ENCODE results near the gene SLC6A16.
"Not testable (repeated sequence)": the region's sequence is repeated elsewhere in the genome, so short reads cannot be mapped to it uniquely, and the experiment has no call there.

Gene SLC6A16

DNA sequence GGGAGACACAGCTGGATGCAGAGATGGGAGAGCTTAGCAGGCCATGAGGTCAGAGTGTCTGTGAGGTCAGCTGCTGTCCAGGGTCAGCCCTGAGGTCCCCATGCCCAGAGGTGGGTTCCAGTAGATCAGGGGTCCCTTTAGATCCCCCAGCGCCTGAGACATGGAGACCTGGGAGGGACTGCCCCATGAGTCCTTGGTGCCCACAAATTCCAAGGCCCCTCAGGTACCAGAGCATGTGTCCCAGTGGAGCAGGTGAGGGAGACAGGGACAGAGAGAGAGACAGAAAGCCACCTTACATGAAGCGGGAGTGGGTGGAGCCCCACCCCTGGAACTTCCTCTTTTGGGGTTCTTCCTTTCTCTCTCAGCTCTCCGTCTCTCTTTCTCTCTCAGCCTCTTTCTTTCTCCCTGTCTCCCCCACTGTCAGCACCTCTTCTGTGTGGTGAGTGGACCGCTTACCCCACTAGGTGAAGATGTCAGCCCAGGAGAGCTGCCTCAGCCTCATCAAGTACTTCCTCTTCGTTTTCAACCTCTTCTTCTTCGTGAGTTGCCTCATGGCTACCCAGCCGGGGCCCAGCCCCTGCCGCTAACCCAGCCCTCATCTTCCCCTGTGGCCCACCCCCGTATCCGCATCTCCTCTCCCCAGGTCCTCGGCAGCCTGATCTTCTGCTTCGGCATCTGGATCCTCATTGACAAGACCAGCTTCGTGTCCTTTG, 10.2 kb upstream of the SLC6A16 start, which contains the start of gene CD37:
TSS of gene CD37 (plus strand) at position 336 of the 713 bp plus-strand sequence. CDS start at position 471, 135 bp downstream.
- H3K27me3 ChIP-seq (ENCODE audit: low read length), result no peaks in the 10 kb centered on the region
- H3K9ac ChIP-seq (ENCODE audit: low read length), result peak within 1 kb of the TSS; percentile 86
- H3K9me3 ChIP-seq (ENCODE audit: insufficient read depth, low read length), result no peaks in the 10 kb centered on the region
- no peaks in the 10 kb centered on the region for H3K9me2 ChIP-seq (replicated peaks; ENCODE audit: insufficient read depth, low read length)
- peaks cover 31% of the 10 kb centered on the region for H3K79me2 ChIP-seq (ENCODE audit: insufficient read depth, low read length)
- no peaks in the 10 kb centered on the region for H4K20me1 ChIP-seq (ENCODE audit: low read depth, low read length)
- no peak for TF ChIP-seq EZH2phosphoT487 (conservative IDR thresholded peaks at IDR 0.05; ENCODE audit: low read length)
- peak within 1 kb of the TSS; percentile 88 for H3K4me2 ChIP-seq (ENCODE audit: low read depth, low read length, poor library complexity, severe bottlenecking)
- peak within 1 kb of the TSS; percentile 71 for H3K4me3 ChIP-seq (ENCODE audit: insufficient read depth, low read length, poor library complexity, severe bottlenecking)
- H3K36me3 ChIP-seq (ENCODE audit: low read length), result peaks cover 15% of the 10 kb centered on the region
- H3F3A ChIP-seq (ENCODE audit: insufficient read depth), result peaks cover 75% of the 10 kb centered on the region
- no peak within 1 kb of the TSS for H2AFZ ChIP-seq (ENCODE audit: low read depth, low read length, severe bottlenecking)
- H3K27ac ChIP-seq (ENCODE audit: low read depth, low read length), result peak within 1 kb of the TSS; percentile 97

DNA sequence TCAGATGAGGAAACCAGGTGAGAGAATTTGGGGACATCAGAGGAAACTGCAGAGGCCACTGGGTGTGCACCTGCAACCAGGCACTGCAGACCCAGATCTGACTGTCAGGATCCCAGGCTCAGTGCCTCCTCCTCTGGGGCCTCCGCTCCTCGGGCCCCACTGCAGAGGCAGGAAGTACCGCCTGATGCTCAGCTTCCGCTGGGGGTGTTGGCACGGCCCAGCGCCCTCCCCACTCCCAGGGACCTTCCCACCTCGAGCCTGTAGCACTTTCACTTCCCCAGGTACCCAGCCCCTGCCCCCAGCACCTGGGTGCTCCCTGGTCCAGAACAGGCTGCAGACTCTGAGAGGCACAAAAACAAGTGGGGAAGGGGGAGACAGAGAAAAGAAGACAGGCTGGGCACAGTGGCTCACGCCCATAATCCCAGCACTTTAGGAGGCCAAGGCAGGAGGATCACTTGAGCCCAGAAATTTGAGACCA, 8.9 kb upstream of the SLC6A16 start:
- TF ChIP-seq, protein P1, sequence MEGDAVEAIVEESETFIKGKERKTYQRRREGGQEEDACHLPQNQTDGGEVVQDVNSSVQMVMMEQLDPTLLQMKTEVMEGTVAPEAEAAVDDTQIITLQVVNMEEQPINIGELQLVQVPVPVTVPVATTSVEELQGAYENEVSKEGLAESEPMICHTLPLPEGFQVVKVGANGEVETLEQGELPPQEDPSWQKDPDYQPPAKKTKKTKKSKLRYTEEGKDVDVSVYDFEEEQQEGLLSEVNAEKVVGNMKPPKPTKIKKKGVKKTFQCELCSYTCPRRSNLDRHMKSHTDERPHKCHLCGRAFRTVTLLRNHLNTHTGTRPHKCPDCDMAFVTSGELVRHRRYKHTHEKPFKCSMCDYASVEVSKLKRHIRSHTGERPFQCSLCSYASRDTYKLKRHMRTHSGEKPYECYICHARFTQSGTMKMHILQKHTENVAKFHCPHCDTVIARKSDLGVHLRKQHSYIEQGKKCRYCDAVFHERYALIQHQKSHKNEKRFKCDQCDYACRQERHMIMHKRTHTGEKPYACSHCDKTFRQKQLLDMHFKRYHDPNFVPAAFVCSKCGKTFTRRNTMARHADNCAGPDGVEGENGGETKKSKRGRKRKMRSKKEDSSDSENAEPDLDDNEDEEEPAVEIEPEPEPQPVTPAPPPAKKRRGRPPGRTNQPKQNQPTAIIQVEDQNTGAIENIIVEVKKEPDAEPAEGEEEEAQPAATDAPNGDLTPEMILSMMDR (IDR thresholded peaks at IDR 0.05; ENCODE audit: insufficient read depth, low read length, poor library complexity, severe bottlenecking), result no peak
- no peak for TF ChIP-seq EZH2phosphoT487 (conservative IDR thresholded peaks at IDR 0.05; ENCODE audit: low read length)
- H3K27me3 ChIP-seq (ENCODE audit: low read length), result no peaks in the 10 kb centered on the region
- H3K9me3 ChIP-seq (ENCODE audit: insufficient read depth, low read length), result no peaks in the 10 kb centered on the region
- peak overlapping the region; percentile 97 for H3K27ac ChIP-seq (ENCODE audit: low read depth, low read length)
- peaks cover 36% of the 10 kb centered on the region for H3K79me2 ChIP-seq (ENCODE audit: insufficient read depth, low read length)
- H3F3A ChIP-seq (ENCODE audit: insufficient read depth), result peaks cover 73% of the 10 kb centered on the region
- no peaks in the 10 kb centered on the region for H4K20me1 ChIP-seq (ENCODE audit: low read depth, low read length)
- peak overlapping the region; percentile 88 for H3K4me2 ChIP-seq (ENCODE audit: low read depth, low read length, poor library complexity, severe bottlenecking)
- peak overlapping the region; percentile 71 for H3K4me3 ChIP-seq (ENCODE audit: insufficient read depth, low read length, poor library complexity, severe bottlenecking)
- no peak overlapping the region for H2AFZ ChIP-seq (ENCODE audit: low read depth, low read length, severe bottlenecking)
- peak overlapping the region; percentile 86 for H3K9ac ChIP-seq (ENCODE audit: low read length)
- H3K36me3 ChIP-seq (ENCODE audit: low read length), result peaks cover 15% of the 10 kb centered on the region
- H3K9me2 ChIP-seq (replicated peaks; ENCODE audit: insufficient read depth, low read length), result no peaks in the 10 kb centered on the region

GRCh38 chr19:49333418-49333805, 8.4 kb upstream of the SLC6A16 start:
- Histone ChIP-seq H4K20me1 (ENCODE audit: low read depth, low read length) (no peaks in the 10 kb centered on the region), H3F3A (ENCODE audit: insufficient read depth) (peaks cover 78% of the 10 kb centered on the region), H3K9me3 (ENCODE audit: insufficient read depth, low read length) (no peaks in the 10 kb centered on the region), H3K27me3 (ENCODE audit: low read length) (no peaks in the 10 kb centered on the region), H3K9me2 (replicated peaks; ENCODE audit: insufficient read depth, low read length) (no peaks in the 10 kb centered on the region), H3K4me2 (ENCODE audit: low read depth, low read length, poor library complexity, severe bottlenecking) (peak overlapping the region; percentile 85), H2AFZ (ENCODE audit: low read depth, low read length, severe bottlenecking) (no peak overlapping the region), H3K27ac (ENCODE audit: low read depth, low read length) (peak overlapping the region; percentile 97), H3K9ac (ENCODE audit: low read length) (peak overlapping the region; percentile 57), H3K4me3 (ENCODE audit: insufficient read depth, low read length, poor library complexity, severe bottlenecking) (peak overlapping the region; percentile 37), H3K79me2 (ENCODE audit: insufficient read depth, low read length) (peaks cover 36% of the 10 kb centered on the region), H3K36me3 (ENCODE audit: low read length) (peaks cover 10% of the 10 kb centered on the region)
- TF ChIP-seq EZH2phosphoT487 (conservative IDR thresholded peaks at IDR 0.05; ENCODE audit: low read length), result no peak
- TF ChIP-seq, protein P1 (IDR thresholded peaks at IDR 0.05; ENCODE audit: insufficient read depth, low read length, poor library complexity, severe bottlenecking), result no peak

GRCh38 chr19:49332691-49333417, 7.9 kb upstream of the SLC6A16 start:
- not testable (repeated sequence) for H3K27me3 ChIP-seq (ENCODE audit: low read length); H2AFZ ChIP-seq (ENCODE audit: low read depth, low read length, severe bottlenecking); H4K20me1 ChIP-seq (ENCODE audit: low read depth, low read length); H3K9me2 ChIP-seq (replicated peaks; ENCODE audit: insufficient read depth, low read length); H3K9me3 ChIP-seq (ENCODE audit: insufficient read depth, low read length); H3K36me3 ChIP-seq (ENCODE audit: low read length)
- peak overlapping the region; percentile 85 for H3K4me2 ChIP-seq (ENCODE audit: low read depth, low read length, poor library complexity, severe bottlenecking)
- H3K27ac ChIP-seq (ENCODE audit: low read depth, low read length), result peak overlapping the region; percentile 97
- H3K9ac ChIP-seq (ENCODE audit: low read length), result peak overlapping the region; percentile 57
- peaks cover 35% of the 10 kb centered on the region for H3K79me2 ChIP-seq (ENCODE audit: insufficient read depth, low read length)
- peak overlapping the region; percentile 37 for H3K4me3 ChIP-seq (ENCODE audit: insufficient read depth, low read length, poor library complexity, severe bottlenecking)
- peaks cover 83% of the 10 kb centered on the region for H3F3A ChIP-seq (ENCODE audit: insufficient read depth)

All from SU-DHL-6 (cell line).